GM23338 (cell line): ENCODE results near the gene TENM4. TPM values are rescaled to one million over a fixed set of nuclear protein-coding genes. Genes with fewer than 3 reads are reported as not detected.

Experiments
- ATAC-seq: fragments of 200-7000 bp; cut with Tn5 transposase; 3 replicates; pipeline ENCODE4 v1.9.1; 2020
- DNase-seq: peaks from one replicate; pipeline ENCODE4 v3.0.0-alpha.2; 2015; ENCODE audit warnings: low spot score
- H2AFZ ChIP-seq: fragments of 200-600 bp; sonication (generic); 2 replicates; pipeline ENCODE4 v1.8.0; 2016; ENCODE audit warnings: antibody characterized with exemption, mild to moderate bottlenecking, moderate library complexity
- H3F3A ChIP-seq: fragments of 200-600 bp; sonication (generic); replicated peaks from 2 replicates; pipeline ENCODE4 v1.8.0; 2017; ENCODE audit warnings: antibody characterized with exemption, mixed run types, low read depth
- H3K27ac ChIP-seq: fragments of 200-600 bp; sonication (generic); 2 replicates; pipeline ENCODE4 v1.6.1; 2016; ENCODE audit warnings: low read depth
- H3K27me3 ChIP-seq: fragments of 200-600 bp; sonication (generic); 2 replicates; pipeline ENCODE4 v1.8.0; 2016; ENCODE audit warnings: mild to moderate bottlenecking, mixed run types, moderate library complexity; ENCODE audit not compliant: insufficient read depth
- H3K36me3 ChIP-seq: fragments of 200-600 bp; sonication (generic); 2 replicates; pipeline ENCODE4 v1.8.0; 2016; ENCODE audit warnings: mild to moderate bottlenecking; ENCODE audit not compliant: insufficient read depth
- H3K4me1 ChIP-seq: fragments of 200-600 bp; sonication (generic); 2 replicates; pipeline ENCODE4 v1.8.0; 2016; ENCODE audit warnings: mild to moderate bottlenecking, moderate library complexity; ENCODE audit not compliant: insufficient read depth
- H3K4me2 ChIP-seq: fragments of 200-600 bp; sonication (generic); 2 replicates; pipeline ENCODE4 v1.7.1; 2017; ENCODE audit warnings: mixed run types
- H3K4me3 ChIP-seq: fragments of 200-600 bp; sonication (generic); 2 replicates; pipeline ENCODE4 v1.6.1; 2016; ENCODE audit warnings: mixed run types
- H3K79me2 ChIP-seq: fragments of 200-600 bp; sonication (generic); replicated peaks from 2 replicates; pipeline ENCODE4 v1.8.0; 2017; ENCODE audit warnings: mild to moderate bottlenecking; ENCODE audit not compliant: insufficient read depth
- H3K9me2 ChIP-seq: fragments of 200-600 bp; sonication (generic); 2 replicates; pipeline ENCODE4 v1.8.0; 2017; ENCODE audit not compliant: insufficient read depth
- H4K20me1 ChIP-seq: fragments of 200-600 bp; sonication (generic); replicated peaks from 2 replicates; pipeline ENCODE4 v1.8.0; 2017; ENCODE audit warnings: mild to moderate bottlenecking; ENCODE audit not compliant: insufficient read depth
- H3K27ac Mint-ChIP-seq: 2 replicates; pipeline ENCODE4 v1.8.0; 2020; ENCODE audit warnings: inconsistent platforms, mild to moderate bottlenecking, moderate library complexity, mixed read lengths
- H3K27me3 Mint-ChIP-seq: 3 replicates; pipeline ENCODE4 v1.8.0; 2022; ENCODE audit warnings: low read depth, mild to moderate bottlenecking, moderate library complexity, mixed read lengths, inconsistent platforms; ENCODE audit not compliant: insufficient read depth, poor library complexity
- H3K36me3 Mint-ChIP-seq: 3 replicates; pipeline ENCODE4 v1.8.0; 2021; ENCODE audit warnings: low read depth, mild to moderate bottlenecking, inconsistent platforms, moderate library complexity, mixed read lengths
- H3K4me1 Mint-ChIP-seq: 3 replicates; pipeline ENCODE4 v1.8.0; 2020; ENCODE audit warnings: mild to moderate bottlenecking, inconsistent platforms, mixed read lengths
- H3K4me3 Mint-ChIP-seq: 3 replicates; pipeline ENCODE4 v1.8.0; 2021; ENCODE audit warnings: moderate library complexity, mild to moderate bottlenecking, inconsistent platforms, mixed read lengths
- H3K9me3 Mint-ChIP-seq: 3 replicates; pipeline ENCODE4 v1.8.0; 2020; ENCODE audit warnings: moderate library complexity, mild to moderate bottlenecking, inconsistent platforms, mixed read lengths
- CREB1 ChIP-seq: fragments of 250-450 bp; sonication (Bioruptor Pico); IDR thresholded peaks from 2 replicates; pipeline ENCODE4 v1.5.0; 2020; ENCODE audit warnings: low read depth, mild to moderate bottlenecking, moderate library complexity
- CTCF ChIP-seq, 2 experiments: fragments of 200-600 bp in 1 of 2; sonication (generic) in 1 of 2; conservative IDR thresholded peaks; 2 replicates each; pipeline versions ENCODE4 v1.5.1 to v1.6.1; 2016 to 2017; ENCODE audit warnings: antibody characterized with exemption in 2 of 2, low read depth in 2 of 2, mild to moderate bottlenecking in 2 of 2, moderate library complexity in 1 of 2
- EZH2 ChIP-seq: fragments of 200-600 bp; sonication (generic); IDR thresholded peaks from one replicate; pipeline ENCODE4 v1.8.0; 2017; ENCODE audit warnings: antibody characterized with exemption, mild to moderate bottlenecking, low read depth; ENCODE audit not compliant: unreplicated experiment
- EZH2phosphoT487 ChIP-seq: fragments of 200-600 bp; sonication (generic); IDR thresholded peaks from one replicate; pipeline ENCODE4 v1.8.1; 2018; ENCODE audit warnings: antibody characterized with exemption; ENCODE audit not compliant: unreplicated experiment
- JUNB ChIP-seq: IDR thresholded peaks from one replicate; pipeline ENCODE4 v1.6.1; 2016; ENCODE audit warnings: antibody characterized with exemption; ENCODE audit not compliant: unreplicated experiment
- NANOG ChIP-seq: IDR thresholded peaks from 2 replicates; pipeline ENCODE4 v1.6.1; 2016; ENCODE audit warnings: antibody characterized with exemption, borderline replicate concordance
- POLR2AphosphoS5 ChIP-seq: IDR thresholded peaks from 2 replicates; pipeline ENCODE4 v1.6.1; 2016; ENCODE audit warnings: antibody characterized with exemption, low read depth
- REST ChIP-seq: IDR thresholded peaks from one replicate; pipeline ENCODE4 v1.6.1; 2018; ENCODE audit warnings: antibody characterized with exemption; ENCODE audit not compliant: unreplicated experiment
- STAT1 ChIP-seq: IDR thresholded peaks from one replicate; pipeline ENCODE4 v1.6.1; 2016; ENCODE audit warnings: antibody characterized with exemption; ENCODE audit not compliant: unreplicated experiment
- ZNF114 ChIP-seq: fragments of 250-450 bp; sonication (Bioruptor Pico); IDR thresholded peaks from 2 replicates; pipeline ENCODE4 v1.5.0; 2020; ENCODE audit warnings: mild to moderate bottlenecking, moderate library complexity
- ZNF331 ChIP-seq: fragments of 250-450 bp; sonication (Bioruptor Pico); IDR thresholded peaks from 2 replicates; pipeline ENCODE4 v1.5.0; 2020; ENCODE audit warnings: low read depth, mild to moderate bottlenecking, moderate library complexity
- ZNF462 ChIP-seq: fragments of 250-450 bp; sonication (Bioruptor Pico); IDR thresholded peaks from 2 replicates; pipeline ENCODE4 v1.5.0; 2020; ENCODE audit warnings: mild to moderate bottlenecking, moderate library complexity
- polyA plus RNA-seq: library from polyadenylated mRNA; unstranded; fragments of >200 nt; fragmentation: Nextera tagmentation; extraction: Ambion mirVana; gene quantifications from 2 replicates; pipeline ENCODE4 v1.2.1, GENCODE V29; 2016
- total RNA-seq: library from RNA; depleted of rRNA; stranded (reverse); fragments of >200 nt; shearing (Covaris generic); gene quantifications from 2 replicates; pipeline ENCODE4 v1.2.3, GENCODE V29; 2014
- TF ChIP-seq, protein P1 (sequence below): IDR thresholded peaks from 2 replicates; pipeline ENCODE4 v1.6.1; 2016; ENCODE audit warnings: antibody characterized with exemption

Gene TENM4
- total and polyA plus RNA-seq, 2 experiments from 2014 or later, result 7.3 TPM

DNA sequence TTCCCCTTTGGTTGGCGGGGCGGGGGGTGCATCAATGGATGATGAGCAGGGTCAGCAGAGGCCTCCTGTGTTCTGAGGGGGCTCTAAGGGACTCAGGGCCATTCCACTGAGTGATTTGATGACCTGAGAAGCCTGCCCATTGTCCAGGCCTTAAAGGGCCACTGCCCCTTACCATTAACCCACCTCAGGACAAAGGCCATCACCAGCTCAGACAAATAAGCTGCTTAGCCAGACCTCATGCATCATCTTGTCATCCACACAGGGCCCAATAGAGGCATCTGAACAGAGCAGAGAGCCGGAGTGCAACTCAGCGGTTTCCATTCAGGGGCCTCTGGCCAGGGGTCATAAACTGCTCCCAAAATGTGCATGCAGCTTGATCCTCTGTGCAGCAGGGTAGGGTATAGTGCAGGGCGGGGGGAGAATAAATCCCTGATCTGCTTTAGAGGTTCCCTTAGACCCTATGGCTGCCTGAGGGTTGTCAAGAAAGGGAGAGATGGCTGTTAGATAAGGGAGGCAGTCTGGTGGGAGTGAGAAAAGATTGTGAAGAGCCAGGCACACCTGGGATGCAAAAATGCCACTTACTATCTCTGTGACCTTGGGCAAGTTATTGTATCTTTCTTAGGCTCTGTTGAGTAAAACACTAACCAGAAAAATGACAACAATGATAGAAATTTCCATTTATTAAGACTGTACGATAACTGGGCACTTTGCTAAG lies 490.7 kb downstream of the TENM4 start:
- H3K4me1 Mint-ChIP-seq, result peaks cover 37% of the 10 kb centered on the region
- Histone ChIP-seq H3F3A (no peaks in the 10 kb centered on the region), H3K4me2 (no peak overlapping the region), H3K4me3 (no peak overlapping the region), H3K27ac (no peak overlapping the region), H3K36me3 (no peaks in the 10 kb centered on the region), H4K20me1 (no peaks in the 10 kb centered on the region), H3K27me3 (no peaks in the 10 kb centered on the region), H3K9me2 (no peaks in the 10 kb centered on the region), H2AFZ (no peak overlapping the region), H3K4me1 (no peaks in the 10 kb centered on the region), H3K79me2 (no peaks in the 10 kb centered on the region)
- H3K9me3 Mint-ChIP-seq, result no peaks in the 10 kb centered on the region
- no peaks in the 10 kb centered on the region for H3K36me3 Mint-ChIP-seq
- peaks cover 5% of the 10 kb centered on the region for H3K27me3 Mint-ChIP-seq
- TF ChIP-seq NANOG (no peak), JUNB (no peak), POLR2AphosphoS5 (no peak), EZH2 (no peak), ZNF331 (CRISPR knock-in tag) (no peak), ZNF462 (CRISPR knock-in tag) (no peak), CREB1 (CRISPR knock-in tag) (no peak), EZH2phosphoT487 (no peak), ZNF114 (CRISPR knock-in tag) (no peak), REST (no peak), STAT1 (no peak), CTCF (conservative IDR thresholded peaks at IDR 0.05; ENCODE audit: low read depth in 2 of 2) (no peak)
- TF ChIP-seq, protein P1, sequence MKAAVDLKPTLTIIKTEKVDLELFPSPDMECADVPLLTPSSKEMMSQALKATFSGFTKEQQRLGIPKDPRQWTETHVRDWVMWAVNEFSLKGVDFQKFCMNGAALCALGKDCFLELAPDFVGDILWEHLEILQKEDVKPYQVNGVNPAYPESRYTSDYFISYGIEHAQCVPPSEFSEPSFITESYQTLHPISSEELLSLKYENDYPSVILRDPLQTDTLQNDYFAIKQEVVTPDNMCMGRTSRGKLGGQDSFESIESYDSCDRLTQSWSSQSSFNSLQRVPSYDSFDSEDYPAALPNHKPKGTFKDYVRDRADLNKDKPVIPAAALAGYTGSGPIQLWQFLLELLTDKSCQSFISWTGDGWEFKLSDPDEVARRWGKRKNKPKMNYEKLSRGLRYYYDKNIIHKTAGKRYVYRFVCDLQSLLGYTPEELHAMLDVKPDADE, result no peak
- no peak overlapping the region for H3K27ac Mint-ChIP-seq
- no peak for ATAC-seq
- no peak for DNase-seq
- H3K4me3 Mint-ChIP-seq, result no peak overlapping the region
